H7 (cell line): ENCODE data around the gene HAND1. TPM values are rescaled to one million over a fixed set of nuclear protein-coding genes. Genes with fewer than 3 reads are reported as not detected.
"Not testable (repeated sequence)": the region's sequence is repeated elsewhere in the genome, so short reads cannot be mapped to it uniquely, and the experiment has no call there.

ENCODE experiments used
- DNase-seq: peaks from one replicate; pipeline ENCODE4 v3.0.0; 2012
- H3K27me3 ChIP-seq: 2 replicates; pipeline ENCODE4 v1.6.0; 2011; ENCODE audit warnings: mild to moderate bottlenecking, low read length; ENCODE audit not compliant: control insufficient read depth, insufficient read depth
- H3K36me3 ChIP-seq: replicated peaks from 2 replicates; pipeline ENCODE4 v1.5.1; 2011; ENCODE audit warnings: low read length; ENCODE audit not compliant: control insufficient read depth, insufficient read depth
- H3K4me3 ChIP-seq: 2 replicates; pipeline ENCODE4 v1.5.1; 2011; ENCODE audit warnings: low read depth, mild to moderate bottlenecking, control low read depth, low read length, moderate library complexity; ENCODE audit not compliant: insufficient read depth
- total RNA-seq: library from RNA; depleted of rRNA; stranded (reverse); fragments of >200 nt; shearing (Covaris generic); gene quantifications from 2 replicates; pipeline ENCODE4 v1.2.3, GENCODE V29; 2014

The HAND1 gene
- total RNA-seq, 1 experiment from 2014 or later: not detected

DNA sequence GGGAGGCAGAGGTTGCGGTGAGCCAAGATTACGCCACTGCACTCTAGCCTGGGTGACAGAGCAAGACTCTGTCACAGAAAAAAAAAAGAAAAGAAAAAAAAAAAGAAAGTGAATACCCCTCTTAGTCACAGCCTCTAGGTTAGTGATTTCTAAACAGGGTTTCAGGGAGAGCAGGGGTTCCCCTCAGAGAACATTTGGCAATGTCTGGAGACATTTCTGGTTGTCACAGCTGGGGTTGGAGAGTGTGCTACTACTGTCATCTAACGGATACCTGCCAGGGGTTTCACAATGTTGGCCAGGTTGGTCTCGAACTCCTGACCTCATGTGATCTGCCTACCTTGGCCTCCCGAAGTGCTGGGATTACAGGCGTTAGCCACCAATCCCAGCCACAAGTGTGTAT lies 37.5 kb upstream of the HAND1 start:
- DNase-seq, H3K27me3 ChIP-seq, H3K36me3 ChIP-seq, H3K4me3 ChIP-seq: not testable (repeated sequence)

DNA sequence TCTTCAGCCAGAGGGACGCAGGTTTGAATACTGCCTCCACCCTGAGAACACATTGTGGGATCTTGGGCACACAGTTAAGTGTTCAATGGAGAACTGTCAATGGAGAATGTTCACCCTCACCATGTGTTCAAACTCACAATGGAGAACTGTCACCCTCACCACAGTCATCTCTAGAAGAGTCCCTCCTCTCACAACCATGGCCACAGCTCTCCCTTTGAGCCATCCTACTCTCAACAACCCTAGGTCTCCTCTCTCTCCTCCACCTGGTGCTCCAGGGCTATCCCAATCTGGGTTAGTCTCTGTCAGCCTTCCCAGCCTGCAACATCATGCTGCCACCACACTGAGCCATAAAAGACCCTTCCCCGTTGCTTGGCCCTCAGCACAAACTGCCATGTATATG lies 36.3 kb upstream of the HAND1 start:
- Histone ChIP-seq H3K4me3 (no peak overlapping the region), H3K36me3 (no peaks in the 10 kb centered on the region), H3K27me3 (peaks cover 3% of the 10 kb centered on the region; the same call in 1 of the 2 replicates)
- peak; percentile 2 for DNase-seq

DNA sequence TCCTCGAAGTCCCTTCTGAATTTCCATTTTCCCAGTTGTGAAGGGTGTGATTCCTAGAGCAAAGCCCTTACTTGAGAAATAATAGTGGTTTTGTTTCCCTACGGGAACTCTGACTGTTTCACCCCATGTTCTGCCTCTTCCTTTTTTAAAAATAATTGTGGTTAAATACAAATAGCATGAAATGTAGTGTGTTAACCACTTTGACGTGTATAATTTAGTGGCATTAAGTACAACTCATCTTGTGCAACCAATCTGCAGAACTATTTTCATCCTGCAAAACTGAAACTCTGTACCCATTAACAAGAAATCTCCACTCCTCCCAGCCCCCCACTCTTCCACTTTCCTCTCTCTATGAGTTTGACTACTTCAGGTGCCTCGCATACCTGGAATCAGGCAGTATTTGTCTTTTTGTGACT lies 35.6 kb upstream of the HAND1 start:
- DNase-seq: no peak
- no peak overlapping the region for H3K4me3 ChIP-seq
- no peaks in the 10 kb centered on the region for H3K36me3 ChIP-seq
- peaks cover 2% of the 10 kb centered on the region; the same call in 1 of the 2 replicates for H3K27me3 ChIP-seq

DNA sequence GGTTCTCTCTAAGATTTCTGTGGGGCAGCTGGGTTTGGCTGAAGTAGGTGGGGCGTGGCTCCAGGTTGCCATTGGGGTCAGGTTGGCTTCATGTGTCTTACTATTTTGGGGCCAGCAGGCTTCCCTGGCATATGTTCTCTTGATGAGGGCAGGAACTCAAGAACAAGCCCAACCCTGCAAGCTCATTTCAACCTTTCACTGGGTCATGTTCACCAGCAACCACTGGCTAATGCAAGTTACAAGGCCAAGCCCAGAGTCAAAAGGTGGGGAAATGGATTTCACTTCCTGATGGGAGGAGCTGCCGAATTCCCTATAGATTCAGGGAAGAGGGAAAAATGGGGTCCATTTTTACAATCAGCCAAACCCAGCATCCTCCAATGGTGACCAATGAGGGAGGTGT lies 34.0 kb upstream of the HAND1 start:
- H3K4me3 ChIP-seq: no peak overlapping the region
- H3K36me3 ChIP-seq: no peaks in the 10 kb centered on the region
- no peak for DNase-seq
- peaks cover 2% of the 10 kb centered on the region; the same call in 1 of the 2 replicates for H3K27me3 ChIP-seq

DNA sequence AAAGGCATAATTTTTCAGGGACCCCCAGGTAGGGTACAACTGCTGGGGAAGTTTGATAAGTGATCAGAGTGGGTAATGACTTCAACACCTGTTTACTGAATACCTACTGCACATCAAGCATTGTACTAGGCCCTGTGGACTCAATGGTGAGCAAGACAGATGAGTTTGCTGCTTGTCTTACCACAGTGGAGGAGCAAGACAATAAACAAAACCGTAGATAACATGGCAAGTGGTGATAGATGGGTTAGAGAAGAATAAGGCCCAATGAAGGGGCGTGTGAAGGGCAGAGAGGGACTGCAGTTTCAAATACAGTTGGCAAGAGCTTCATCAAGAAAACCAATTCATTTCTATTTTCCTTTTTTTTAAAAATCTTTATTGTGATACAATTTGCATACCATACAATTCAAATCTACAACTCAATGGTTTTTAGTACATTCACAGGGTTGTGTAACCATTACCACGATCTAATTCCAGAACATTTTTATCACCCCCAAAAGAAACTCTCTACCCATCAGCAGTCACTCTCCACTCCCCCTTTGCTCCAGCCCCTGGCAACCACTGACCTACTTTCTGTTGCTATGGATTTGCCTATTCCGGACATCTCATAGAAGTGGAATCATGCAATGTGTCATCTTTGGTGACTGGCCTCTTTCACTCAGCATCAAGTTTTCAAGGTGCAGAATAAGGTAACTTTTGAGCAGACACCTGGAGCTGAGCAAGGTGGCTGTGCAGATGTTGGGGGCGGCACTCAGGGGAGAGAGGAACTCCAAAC lies 31.9 kb upstream of the HAND1 start:
- peaks cover 2% of the 10 kb centered on the region; the same call in 1 of the 2 replicates for H3K27me3 ChIP-seq
- no peaks in the 10 kb centered on the region for H3K36me3 ChIP-seq
- H3K4me3 ChIP-seq: no peak overlapping the region
- no peak for DNase-seq

DNA sequence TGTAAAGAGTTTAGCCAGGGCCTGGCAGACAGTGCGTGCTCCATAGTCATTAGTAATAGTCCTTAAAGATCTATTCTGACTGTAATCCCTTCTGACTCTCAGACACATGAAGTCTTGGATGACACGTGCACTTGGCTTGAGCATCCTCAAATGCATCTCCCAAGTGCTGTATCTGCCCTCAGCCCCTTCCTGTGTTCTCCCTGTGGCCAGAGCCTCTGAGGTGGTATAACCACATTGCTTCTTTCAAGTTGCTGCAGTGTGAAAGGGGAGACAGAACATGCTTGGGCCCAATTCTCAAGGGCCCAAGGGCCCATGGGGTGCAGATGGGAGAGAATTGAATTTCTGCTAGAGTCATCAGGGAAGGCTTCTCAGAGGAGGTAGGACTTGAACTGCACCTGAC lies 30.1 kb upstream of the HAND1 start:
- no peak for DNase-seq
- no peaks in the 10 kb centered on the region for H3K36me3 ChIP-seq
- no peak overlapping the region for H3K4me3 ChIP-seq
- peaks cover 2% of the 10 kb centered on the region; the same call in 1 of the 2 replicates for H3K27me3 ChIP-seq

DNA sequence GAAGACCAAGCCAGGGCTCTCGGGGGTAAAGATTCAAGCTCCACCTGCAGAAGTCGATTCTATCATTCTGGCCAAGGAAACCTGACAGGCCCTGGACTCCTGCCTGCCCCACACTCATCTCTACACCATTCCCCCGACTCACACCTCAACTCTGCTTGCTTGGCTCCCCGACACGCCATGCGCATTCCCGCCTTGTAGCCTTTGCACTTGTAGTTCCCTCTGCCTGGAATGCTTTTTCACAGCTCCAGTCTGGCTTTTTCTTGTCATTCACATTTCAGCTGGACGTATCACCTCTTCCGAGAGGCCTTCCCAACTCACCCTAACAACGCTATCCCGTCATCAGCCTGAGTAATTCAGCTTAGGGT lies 28.7 kb upstream of the HAND1 start:
- Histone ChIP-seq H3K4me3 (no peak overlapping the region), H3K27me3 (peaks cover 2% of the 10 kb centered on the region; the same call in 1 of the 2 replicates), H3K36me3 (no peaks in the 10 kb centered on the region)
- DNase-seq: peak; percentile 3

DNA sequence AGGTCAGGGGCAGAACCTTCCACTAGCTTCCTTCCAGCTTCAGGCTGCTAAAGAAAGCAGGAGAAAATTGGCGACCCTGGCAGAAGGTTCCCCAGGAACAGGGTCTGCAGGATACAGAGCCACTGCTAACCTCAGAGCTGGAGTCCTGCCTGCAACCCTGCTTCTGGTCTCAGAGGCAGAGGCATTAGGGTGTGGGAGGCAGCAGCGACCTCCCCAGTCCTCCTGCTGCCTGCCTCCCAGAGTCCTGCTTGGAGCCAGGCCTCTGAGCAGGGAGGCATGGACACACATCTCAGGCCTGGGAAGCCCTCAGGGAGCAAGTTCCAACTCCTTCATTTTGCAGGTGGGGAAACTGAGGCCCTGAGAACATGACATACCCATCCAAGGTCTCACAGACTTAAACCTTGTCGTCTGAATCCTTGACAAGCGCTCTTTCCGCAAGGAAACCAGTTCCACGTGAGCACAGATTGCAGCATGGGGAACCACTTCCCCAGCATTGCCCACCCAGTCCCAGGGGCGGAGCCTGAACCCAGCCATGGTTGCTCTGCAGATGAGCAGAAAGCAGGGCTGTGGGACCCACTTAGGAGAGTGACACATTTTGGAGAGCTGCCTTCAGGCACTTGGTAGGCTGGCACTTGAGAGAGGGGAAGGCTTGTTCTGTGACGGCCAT lies 28.2 kb upstream of the HAND1 start:
- DNase-seq: peak; percentile 7
- no peaks in the 10 kb centered on the region for H3K36me3 ChIP-seq
- H3K4me3 ChIP-seq: no peak overlapping the region
- H3K27me3 ChIP-seq: peaks cover 2% of the 10 kb centered on the region; the same call in 1 of the 2 replicates

DNA sequence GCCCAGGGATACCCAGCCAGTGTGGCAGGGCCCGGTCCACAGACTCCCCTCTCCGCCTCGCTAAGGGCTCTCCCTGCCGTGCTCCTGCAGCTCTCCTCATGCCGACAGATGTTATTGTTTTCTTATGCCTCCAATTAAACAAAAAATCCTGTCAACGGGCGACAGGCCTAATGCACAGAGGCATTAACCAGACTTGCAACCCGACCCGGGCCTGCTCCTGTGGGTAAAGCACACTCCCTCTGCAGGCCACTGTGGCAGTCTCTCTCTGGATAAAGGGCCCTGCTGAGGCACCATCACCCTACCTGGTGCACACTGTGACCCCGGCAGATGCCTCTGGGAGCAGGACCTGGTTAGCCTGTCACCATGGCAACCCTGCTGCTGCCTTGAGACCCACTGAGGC lies 27.5 kb upstream of the HAND1 start:
- Histone ChIP-seq H3K27me3 (peaks cover 2% of the 10 kb centered on the region; the same call in 1 of the 2 replicates), H3K4me3 (no peak overlapping the region), H3K36me3 (no peaks in the 10 kb centered on the region)
- peak; percentile 70 for DNase-seq

DNA sequence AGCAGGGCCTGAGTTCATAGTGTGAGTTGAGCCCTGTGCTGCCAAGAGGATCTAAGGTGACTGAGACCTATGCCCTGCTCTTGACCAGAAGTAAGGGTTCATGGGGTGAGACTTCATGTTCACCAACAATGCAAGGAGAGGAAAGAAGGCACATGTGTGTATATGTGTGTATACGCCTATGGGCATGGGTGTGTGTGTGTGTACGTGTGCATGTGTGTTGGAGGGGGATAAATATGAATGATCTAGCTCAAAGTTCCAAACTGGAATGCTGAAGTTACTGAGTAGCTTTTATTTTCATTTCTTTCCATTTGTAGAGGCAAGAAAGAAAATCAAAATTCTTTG lies 25.6 kb upstream of the HAND1 start:
- H3K4me3 ChIP-seq: no peak overlapping the region
- no peaks in the 10 kb centered on the region for H3K27me3 ChIP-seq
- no peak for DNase-seq
- no peaks in the 10 kb centered on the region for H3K36me3 ChIP-seq

DNA sequence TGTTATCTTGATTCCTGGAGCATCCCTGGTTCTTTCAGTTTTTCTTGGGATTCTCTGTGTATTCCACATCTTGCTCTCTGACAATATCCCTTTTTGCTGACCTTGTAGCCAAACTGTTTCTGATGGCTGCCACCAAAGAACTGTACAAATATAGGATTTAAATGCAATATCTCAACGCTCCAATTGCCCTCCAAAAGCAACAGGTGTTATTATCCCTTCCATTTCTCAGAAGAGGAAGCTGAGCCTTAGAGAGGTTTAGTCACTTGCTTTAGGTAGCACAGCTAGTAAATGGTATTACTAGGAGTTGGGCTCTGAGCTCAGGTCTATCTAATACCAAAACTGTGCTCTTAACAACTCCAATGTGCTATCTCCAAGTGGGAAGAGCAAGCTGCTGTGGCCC lies 24.2 kb upstream of the HAND1 start:
- Histone ChIP-seq H3K36me3 (no peaks in the 10 kb centered on the region), H3K27me3 (no peaks in the 10 kb centered on the region), H3K4me3 (no peak overlapping the region)
- no peak for DNase-seq

DNA sequence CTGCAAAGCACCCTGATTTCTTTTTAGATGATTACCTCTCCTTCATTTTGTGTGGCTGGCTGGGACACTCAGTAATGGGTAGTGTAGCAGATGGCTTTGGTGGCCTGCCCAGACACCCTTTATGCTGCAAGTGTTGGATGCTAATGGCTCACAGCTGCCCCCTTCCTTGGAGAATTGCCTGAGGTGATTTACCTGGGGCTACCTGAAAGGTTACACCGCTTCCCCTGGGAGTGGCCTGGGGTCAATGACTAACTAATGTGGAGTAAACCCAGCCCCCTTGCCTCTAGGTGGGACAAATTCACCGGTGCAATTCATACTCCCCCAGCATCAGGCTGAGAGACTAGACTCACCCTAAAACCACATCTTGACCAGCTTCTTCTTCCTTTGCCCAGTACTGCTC lies 23.5 kb upstream of the HAND1 start:
- H3K27me3 ChIP-seq: no peaks in the 10 kb centered on the region
- DNase-seq: peak; percentile 67
- H3K4me3 ChIP-seq: no peak overlapping the region
- no peaks in the 10 kb centered on the region for H3K36me3 ChIP-seq

DNA sequence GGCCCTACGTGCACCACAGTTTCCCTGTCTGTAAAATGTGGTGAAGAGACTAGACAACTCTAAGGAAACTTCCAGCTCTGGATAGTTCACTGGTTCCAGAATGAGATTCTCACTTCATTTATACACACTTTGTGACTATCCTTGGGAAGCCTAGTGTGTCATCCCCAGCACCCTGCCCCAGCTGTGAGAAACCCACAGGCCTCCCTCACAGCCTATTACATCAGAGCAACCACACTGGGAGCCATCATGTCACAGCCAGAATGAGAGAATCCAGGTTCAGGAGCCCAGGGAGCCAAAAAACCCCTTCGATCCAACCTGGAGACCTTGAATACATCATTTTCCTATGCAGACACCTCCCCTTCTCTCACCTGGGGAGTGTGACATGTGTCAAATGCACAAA lies 21.0 kb upstream of the HAND1 start:
- Histone ChIP-seq H3K4me3 (no peak overlapping the region), H3K36me3 (no peaks in the 10 kb centered on the region), H3K27me3 (no peaks in the 10 kb centered on the region; the same call in 1 of the 2 replicates)
- no peak for DNase-seq

DNA sequence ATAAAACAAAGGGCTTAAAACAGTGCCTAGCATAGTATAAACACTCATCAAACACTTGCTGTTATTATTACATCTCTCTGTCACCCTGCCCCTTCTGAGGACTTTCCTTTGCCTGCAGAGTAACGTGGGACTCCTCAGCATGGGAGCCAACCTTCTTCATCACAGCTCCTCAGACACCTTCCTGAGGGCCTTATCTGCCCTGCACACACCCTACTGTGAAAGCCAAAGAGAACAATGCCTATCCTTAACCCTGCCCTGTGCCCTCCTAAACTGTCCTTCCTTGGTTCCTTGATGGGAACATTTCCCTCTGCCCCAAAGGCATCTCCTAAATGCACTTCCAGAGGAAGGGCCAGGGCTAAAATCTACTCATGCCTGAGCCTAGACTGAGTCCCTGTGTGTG lies 20.6 kb upstream of the HAND1 start:
- peak; percentile 4 for DNase-seq
- Histone ChIP-seq H3K27me3 (no peaks in the 10 kb centered on the region; the same call in 1 of the 2 replicates), H3K4me3 (no peak overlapping the region), H3K36me3 (no peaks in the 10 kb centered on the region)

DNA sequence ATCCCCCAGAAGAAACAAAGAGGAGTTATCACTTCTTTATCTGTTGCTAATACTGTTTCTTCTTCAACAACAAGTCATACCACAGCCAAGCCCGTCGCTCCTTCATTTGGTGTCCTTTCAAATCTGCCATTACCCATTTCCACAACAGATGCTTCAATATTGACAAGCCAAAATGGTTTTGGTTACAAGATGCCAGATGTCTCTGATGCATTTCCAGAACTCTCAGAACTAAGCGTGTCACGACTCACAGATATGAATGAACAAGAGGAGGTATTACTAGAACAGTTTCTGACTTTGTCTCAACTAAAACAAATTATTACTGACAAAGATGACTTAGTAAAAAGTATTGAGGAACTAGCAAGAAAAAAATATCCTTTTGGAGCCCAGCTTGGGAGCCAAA lies 16.0 kb upstream of the HAND1 start:
- Histone ChIP-seq H3K4me3 (no peak overlapping the region), H3K36me3 (no peaks in the 10 kb centered on the region), H3K27me3 (peaks cover 3% of the 10 kb centered on the region; the same call in 1 of the 2 replicates)
- DNase-seq: no peak
